Stimulated activated CD4-positive, alpha-beta T cell treated with anti-CD3 and anti-CD28 coated beads, TNF-alpha, amount 100 ng/mL, for 1 hour (primary cell): ENCODE results near the gene HGF.

Experiments used
- DNase-seq, 3 donors: peaks; one replicate each; pipeline ENCODE4 v3.0.0-alpha.2; 2020; ENCODE audit warnings: low read depth in 3 of 3, low spot score in 1 of 3

Gene HGF

GRCh38 chr7:81776948-81777630 lies 7.2 kb upstream of the HGF start:
- no peak for DNase-seq

- no peak for DNase-seq
Measured at GRCh38 chr7:81776161-81776560, 6.3 kb upstream of the HGF start.

GRCh38 chr7:81775560-81775959 lies 5.7 kb upstream of the HGF start:
- DNase-seq, result no peak

GRCh38 chr7:81774551-81774950 lies 4.7 kb upstream of the HGF start:
- DNase-seq, result no peak

- no peak for DNase-seq
Measured at GRCh38 chr7:81770728-81771223, 929 bp upstream of the HGF start.

- no peak for DNase-seq
Measured at GRCh38 chr7:81768951-81769778, 682 bp downstream of the HGF start.

- no peak for DNase-seq
Measured at GRCh38 chr7:81767926-81768325, 1.9 kb downstream of the HGF start.

- no peak for DNase-seq
Measured at GRCh38 chr7:81761821-81762220, 8.0 kb downstream of the HGF start.

GRCh38 chr7:81761031-81761430 lies 8.8 kb downstream of the HGF start:
- no peak for DNase-seq

GRCh38 chr7:81754918-81755696 lies 14.7 kb downstream of the HGF start:
- DNase-seq, result no peak

- no peak for DNase-seq
Measured at GRCh38 chr7:81753392-81753791, 16.5 kb downstream of the HGF start.

GRCh38 chr7:81752318-81752714 lies 17.5 kb downstream of the HGF start:
- no peak for DNase-seq

- DNase-seq, result no peak
Measured at GRCh38 chr7:81751619-81752317, 18.1 kb downstream of the HGF start.

GRCh38 chr7:81745637-81746036 lies 24.2 kb downstream of the HGF start:
- DNase-seq, result no peak

- no peak for DNase-seq
Measured at GRCh38 chr7:81744389-81744788, 25.5 kb downstream of the HGF start.

- no peak for DNase-seq
Measured at GRCh38 chr7:81743665-81744064, 26.2 kb downstream of the HGF start.

- no peak for DNase-seq
Measured at GRCh38 chr7:81743201-81743600, 26.6 kb downstream of the HGF start.

GRCh38 chr7:81740403-81740802 lies 29.4 kb downstream of the HGF start:
- no peak for DNase-seq

- DNase-seq, result no peak
Measured at GRCh38 chr7:81736091-81736490, 33.8 kb downstream of the HGF start.

- no peak for DNase-seq
Measured at GRCh38 chr7:81725812-81726127, 44.1 kb downstream of the HGF start.
